NB4 (cell line): Measurements from ENCODE around the gene PON1.

Source experiments
- POLR2A ChIP-seq: IDR thresholded peaks from 2 replicates; pipeline ENCODE4 v1.6.1; 2011; ENCODE audit warnings: mild to moderate bottlenecking; ENCODE audit not compliant: insufficient read length; ENCODE audit errors: extremely low read depth
- TF ChIP-seq, protein P1 (sequence below): IDR thresholded peaks from 2 replicates; pipeline ENCODE4 v1.6.1; 2011; ENCODE audit warnings: low read depth, low read length

DNA sequence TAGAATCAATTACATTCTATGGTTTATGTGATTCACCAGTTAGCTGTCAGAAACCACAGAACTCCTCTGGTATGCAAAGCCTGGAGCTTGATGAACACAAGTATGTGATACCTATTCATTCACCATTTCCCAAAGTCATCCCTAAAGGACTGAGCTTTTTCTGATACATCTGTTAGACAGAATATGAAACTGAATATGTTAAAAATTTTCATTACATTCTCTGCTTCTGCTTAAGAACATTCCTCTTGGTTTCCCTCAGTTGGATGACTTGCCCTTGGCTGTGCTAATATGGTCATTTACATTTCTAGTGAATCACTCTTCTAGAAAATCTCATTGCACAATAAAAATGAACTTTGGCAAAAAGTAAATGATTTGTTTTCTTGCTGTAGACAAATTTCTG lies 10.8 kb upstream of the PON1 start:
- no peak for TF ChIP-seq POLR2A
- TF ChIP-seq, protein P1, sequence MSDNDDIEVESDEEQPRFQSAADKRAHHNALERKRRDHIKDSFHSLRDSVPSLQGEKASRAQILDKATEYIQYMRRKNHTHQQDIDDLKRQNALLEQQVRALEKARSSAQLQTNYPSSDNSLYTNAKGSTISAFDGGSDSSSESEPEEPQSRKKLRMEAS = no peak
